Stimulated activated CD8-positive, alpha-beta memory T cell treated with anti-CD3 and anti-CD28 coated beads, Interleukin-15, amount 100 ng/mL, for 24 hours (primary cell): Measurements from ENCODE around the gene HID1.
"Not testable (repeated sequence)": the region's sequence is repeated elsewhere in the genome, so short reads cannot be mapped to it uniquely, and the experiment has no call there.

Source experiments
- DNase-seq: peaks from one replicate; pipeline ENCODE4 v3.0.0-alpha.2; 2020; ENCODE audit warnings: low read depth

HID1 gene

GRCh38 chr17:74970395-74970794 lies 2.2 kb downstream of the HID1 start:
- no peak for DNase-seq

DNA sequence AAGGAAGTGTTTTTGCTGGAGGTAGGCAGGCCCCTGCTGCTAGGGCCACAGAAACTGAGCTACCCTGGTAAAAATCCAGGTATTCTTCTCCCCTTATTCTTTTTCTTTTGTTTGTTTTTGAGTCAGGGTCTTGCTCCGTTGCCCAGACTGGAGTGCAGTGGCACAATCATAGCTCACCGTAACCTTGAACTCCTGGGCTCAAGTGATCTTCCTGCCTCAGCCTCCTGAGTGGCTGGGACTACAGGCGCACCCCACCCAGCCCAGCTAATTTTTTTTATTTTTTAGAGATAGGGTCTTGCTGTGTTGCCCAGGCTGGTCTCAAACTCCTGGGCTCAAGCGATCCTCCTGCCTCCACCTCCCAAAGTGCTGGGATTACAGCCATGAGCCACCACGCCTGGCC lies 3.1 kb downstream of the HID1 start:
- not testable (repeated sequence) for DNase-seq

GRCh38 chr17:74968361-74968780 lies 4.2 kb downstream of the HID1 start:
- no peak for DNase-seq

GRCh38 chr17:74964988-74965622 lies 7.5 kb downstream of the HID1 start:
- no peak for DNase-seq

GRCh38 chr17:74964246-74964761 lies 8.3 kb downstream of the HID1 start:
- no peak for DNase-seq

- no peak for DNase-seq
Observed at GRCh38 chr17:74963656-74964055, 8.9 kb downstream of the HID1 start.

- DNase-seq = no peak
Observed at GRCh38 chr17:74962622-74963394, 9.8 kb downstream of the HID1 start.

DNA sequence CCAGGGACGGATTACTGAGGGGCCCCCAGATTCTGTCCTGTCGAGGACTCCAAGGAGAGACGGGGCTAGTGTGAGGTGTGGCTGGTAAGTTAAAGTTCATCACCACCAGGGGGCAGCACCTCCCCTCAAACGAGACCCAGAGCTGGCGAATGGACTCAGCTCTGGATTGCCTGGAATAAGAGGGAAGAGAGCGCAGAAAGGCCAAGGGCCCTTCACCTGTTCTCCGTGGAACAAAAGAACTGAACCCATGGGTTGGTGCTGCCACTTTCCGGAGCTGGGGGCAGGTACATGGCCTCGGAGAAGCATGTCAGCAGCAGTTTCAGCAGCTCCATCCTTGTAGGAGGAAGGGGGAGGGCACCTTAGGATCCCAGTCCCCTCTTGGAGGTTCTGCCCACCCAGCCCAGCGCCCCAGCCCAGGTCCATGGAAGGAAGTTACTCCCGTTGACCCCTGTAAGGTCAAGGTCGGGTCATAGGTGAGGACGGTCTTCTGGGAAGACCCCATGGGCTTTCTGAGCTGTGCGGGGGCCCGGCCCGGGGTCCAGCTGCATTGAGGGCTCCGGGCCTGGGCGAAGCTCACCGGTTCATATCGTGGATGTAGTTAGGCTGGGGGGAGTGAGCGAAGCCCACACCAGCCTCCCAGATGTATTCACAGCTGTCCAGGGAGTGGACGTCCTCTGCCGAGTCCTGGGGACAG lies 10.8 kb downstream of the HID1 start:
- peak; percentile 76 for DNase-seq

DNA sequence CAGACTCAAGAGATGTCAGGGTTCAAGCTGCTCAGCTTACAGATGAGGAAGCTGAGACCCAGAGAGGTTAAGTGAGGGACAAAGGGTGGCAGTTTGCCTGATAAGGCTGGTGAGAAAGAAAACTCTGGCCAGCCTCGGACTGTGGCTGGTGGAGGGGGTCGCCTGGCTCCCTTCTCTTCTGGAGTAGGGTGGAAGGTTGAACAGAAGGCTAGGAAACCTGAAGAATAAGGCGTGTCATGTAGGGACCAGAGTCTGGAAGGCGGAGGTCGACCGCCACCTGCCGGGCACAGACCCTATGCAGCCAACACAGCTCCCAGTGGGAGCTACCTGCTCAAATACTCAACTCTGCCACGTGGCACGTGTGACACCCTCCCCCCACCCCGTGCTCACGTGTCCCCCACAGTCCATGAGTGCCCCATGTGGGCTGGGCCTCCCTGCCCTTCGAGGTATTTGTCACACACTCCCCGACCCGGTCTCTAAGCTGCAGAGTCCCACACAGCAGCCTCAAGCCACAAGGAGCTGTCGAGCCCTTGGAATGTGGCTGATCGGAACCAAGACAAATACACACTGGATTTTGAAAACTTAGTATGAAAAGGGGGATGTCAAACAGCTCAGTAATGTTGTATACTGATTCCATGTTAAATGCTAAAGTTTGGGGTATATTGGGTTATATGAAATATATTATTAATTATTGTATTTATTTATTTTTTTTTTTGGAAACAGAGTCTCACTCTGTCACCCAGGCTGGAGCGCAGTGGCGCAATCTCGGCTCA lies 11.8 kb downstream of the HID1 start:
- no peak for DNase-seq

GRCh38 chr17:74959826-74960515 lies 12.6 kb downstream of the HID1 start:
- no peak for DNase-seq

GRCh38 chr17:74957935-74958740 lies 14.4 kb downstream of the HID1 start:
- DNase-seq = peak; percentile 81

- no peak for DNase-seq
Observed at GRCh38 chr17:74956093-74956492, 16.5 kb downstream of the HID1 start.

DNA sequence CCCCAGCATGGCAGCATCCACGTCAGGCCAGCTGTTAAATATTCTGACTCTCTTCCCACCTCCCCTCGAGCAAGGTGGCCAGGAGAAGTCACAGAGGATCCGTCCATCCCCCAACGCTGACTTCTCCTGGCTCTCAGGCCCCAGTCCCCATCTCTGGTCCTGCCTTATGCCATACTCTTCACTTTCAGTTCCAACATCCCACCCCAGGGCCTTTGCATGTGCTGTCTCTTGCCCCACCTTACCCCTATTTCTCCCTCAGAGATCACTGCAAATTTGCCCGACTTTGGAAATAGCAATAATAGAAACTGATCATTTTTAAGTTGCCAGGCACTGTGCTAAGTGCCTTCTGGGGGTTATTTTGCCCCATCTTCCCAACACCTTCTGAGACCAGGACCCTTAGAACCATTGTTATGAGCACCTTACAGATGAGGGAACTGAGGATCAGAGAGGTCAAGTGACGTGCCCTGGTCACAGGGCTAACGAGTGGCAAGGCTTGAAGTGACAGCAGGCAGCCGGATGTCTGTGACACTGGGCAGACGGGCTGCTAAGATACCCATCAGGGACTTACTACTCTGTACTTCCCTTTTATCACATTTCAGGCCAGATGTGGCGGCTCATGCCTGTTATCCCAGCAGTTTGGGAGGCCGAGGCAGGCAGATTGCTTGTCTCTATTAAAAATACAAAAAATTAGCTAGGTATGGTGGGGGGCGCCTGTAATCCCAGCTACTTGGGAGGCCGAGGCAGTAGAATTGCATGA lies 17.7 kb downstream of the HID1 start:
- DNase-seq = no peak

DNA sequence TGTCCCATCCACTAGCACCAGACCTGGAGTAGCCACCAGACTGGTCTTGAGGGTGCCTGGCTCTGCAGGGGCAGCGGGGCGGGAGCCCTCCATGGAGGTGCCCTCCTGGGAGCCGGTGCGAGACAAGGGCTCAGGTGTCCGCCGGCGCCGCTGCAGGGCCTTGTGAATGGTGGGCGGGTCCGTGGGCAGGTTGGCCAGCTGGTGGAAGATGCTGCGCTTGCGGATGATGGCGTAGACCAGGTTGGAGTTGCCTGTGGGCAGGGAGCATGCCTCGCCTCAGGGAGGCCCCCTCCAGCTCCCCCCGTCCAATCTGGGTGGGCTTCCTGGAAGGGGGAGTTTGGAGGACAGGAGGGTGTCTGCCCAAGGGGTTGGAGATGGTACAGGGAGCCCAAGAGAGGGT lies 18.4 kb downstream of the HID1 start:
- no peak for DNase-seq

GRCh38 chr17:74953134-74953687 lies 19.3 kb downstream of the HID1 start:
- DNase-seq = no peak

DNA sequence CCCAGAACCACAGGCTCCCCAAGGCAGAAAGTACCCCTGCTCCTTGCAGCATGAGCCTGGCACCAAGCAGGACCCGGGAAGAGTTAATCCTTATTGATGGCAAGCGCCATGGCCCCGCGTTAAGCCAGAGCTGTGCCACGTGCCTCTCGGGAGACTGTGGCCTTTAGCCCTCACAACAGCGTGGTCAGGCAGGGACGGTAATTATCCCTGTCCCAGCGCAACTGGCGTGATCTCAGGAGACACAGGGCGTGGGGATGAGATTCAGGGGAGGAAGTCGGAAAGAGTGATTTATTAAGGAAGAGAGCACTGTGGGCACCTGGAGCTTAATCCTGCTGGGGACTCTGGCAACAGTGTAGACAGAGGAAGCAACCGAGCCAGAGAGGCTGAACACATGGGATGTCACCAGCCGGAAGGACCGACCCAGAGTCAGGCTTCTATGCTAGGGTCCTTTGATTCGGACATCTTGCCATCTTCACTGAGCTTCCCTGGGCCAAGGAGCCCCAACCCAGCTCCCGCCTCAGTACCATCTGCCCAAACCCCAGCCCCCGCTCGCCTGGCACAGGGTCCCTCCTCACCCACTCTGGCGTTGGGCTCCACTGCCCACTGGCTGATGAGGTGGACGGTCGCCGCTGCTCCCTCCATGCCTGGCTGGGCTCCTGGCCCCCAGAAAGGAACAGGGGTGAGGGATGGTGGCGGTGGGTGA lies 20.0 kb downstream of the HID1 start:
- no peak for DNase-seq

DNA sequence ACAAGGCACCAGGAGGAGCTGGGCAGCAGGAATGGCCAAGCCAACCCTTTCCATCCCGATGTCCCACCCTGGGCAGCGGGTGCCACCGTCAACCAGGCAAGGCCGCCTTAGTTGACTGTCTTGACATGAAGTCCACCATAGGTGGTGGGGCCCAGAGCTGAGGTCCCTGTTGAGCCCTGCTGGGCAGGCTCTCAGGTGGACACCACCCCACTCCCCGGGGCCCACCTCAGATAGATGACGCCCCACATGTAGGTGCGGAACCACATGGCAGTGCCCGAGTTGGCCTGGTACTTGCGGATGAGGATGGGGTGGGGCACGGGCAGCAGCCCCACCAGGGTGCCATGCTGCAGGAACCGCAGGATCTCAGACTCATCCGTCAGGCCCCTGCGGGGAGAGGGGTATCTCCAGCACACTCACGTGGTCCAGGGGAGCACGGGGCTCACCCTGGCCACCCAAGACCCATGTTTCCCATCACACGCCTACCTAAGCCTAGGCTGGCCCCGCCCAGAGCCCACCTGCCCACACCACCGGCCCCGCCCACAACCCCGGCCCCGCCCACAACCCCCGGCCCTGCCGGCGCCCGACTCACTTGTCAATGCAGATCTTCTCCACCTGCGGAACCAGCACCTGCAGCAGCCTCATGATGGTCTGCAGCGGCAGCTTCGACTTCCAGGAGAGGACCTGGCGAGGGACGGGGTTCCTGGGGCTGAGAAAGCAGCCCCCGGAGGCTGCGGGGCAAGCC lies 20.7 kb downstream of the HID1 start:
- no peak for DNase-seq

DNA sequence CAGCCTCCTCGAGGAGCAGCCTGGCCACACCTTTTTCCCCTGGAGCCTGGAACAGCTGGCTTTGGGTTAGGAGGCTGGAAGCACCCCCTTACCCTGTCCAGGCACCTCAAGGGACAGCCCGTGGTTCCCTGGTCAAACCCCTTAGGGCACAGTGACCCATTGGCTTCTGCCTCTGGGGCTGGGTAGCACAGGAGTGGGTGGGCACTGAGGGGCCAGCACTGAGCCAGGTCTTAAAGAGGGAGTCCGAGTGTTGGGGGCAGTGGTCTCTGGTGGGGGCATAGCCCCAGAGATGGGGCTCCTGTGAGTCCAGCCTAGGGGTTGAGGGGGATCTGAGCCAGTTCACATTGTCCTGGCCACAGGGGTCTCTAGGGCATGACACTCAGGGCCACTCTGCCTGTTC lies 21.5 kb downstream of the HID1 start:
- DNase-seq = no peak
